CD4-positive, CD25-positive, alpha-beta regulatory T cell (primary cell): Measurements from ENCODE around the gene AFM. TPM values are rescaled to one million over a fixed set of nuclear protein-coding genes. Genes with fewer than 3 reads are reported as not detected.

Experiments
- ATAC-seq, 2 donors: fragments of 150-1000 bp; cut with Tn5 transposase; one replicate each; pipeline ENCODE4 v1.10.0; 2021; ENCODE audit warnings: low read depth in 2 of 2, moderate number of reproducible peaks in 2 of 2, moderate library complexity in 1 of 2
- DNase-seq, 3 donors: peaks; one replicate each; pipeline versions ENCODE4 v3.0.0 to v3.0.0-alpha.2; 2012 to 2022; ENCODE audit warnings: mixed read lengths in 1 of 3
- H3K27ac ChIP-seq: one replicate; pipeline ENCODE4 v1.7.0; 2013; ENCODE audit warnings: mild to moderate bottlenecking, low read length; ENCODE audit not compliant: insufficient read depth, poor library complexity, severe bottlenecking
- H3K27me3 ChIP-seq: one replicate; pipeline ENCODE4 v1.7.0; 2013; ENCODE audit warnings: low read length; ENCODE audit not compliant: control insufficient read depth, insufficient read depth
- H3K36me3 ChIP-seq: one replicate; pipeline ENCODE4 v1.7.0; 2013; ENCODE audit warnings: mild to moderate bottlenecking, low read length, moderate library complexity; ENCODE audit not compliant: control insufficient read depth, insufficient read depth
- H3K4me1 ChIP-seq: 2 replicates; pipeline ENCODE4 v1.7.0; 2013; ENCODE audit warnings: mild to moderate bottlenecking, low read length; ENCODE audit not compliant: insufficient read depth, control insufficient read depth, poor library complexity, severe bottlenecking
- H3K4me3 ChIP-seq: one replicate; pipeline ENCODE4 v1.7.0; 2013; ENCODE audit warnings: low read depth, mild to moderate bottlenecking, low read length, moderate library complexity
- H3K9me3 ChIP-seq, 2 experiments: 1 replicate in 1 of 2; 2 replicates in 1 of 2; pipeline ENCODE4 v1.7.0; 2013; ENCODE audit warnings: low read length in 2 of 2, mild to moderate bottlenecking in 1 of 2, moderate library complexity in 1 of 2; ENCODE audit not compliant: control insufficient read depth in 2 of 2
- H3K27ac Mint-ChIP-seq, 3 donors: one replicate each; pipeline ENCODE4 v1.8.0; 2020 to 2022; ENCODE audit warnings: mild to moderate bottlenecking in 3 of 3, mixed read lengths in 3 of 3, moderate library complexity in 2 of 3
- H3K27me3 Mint-ChIP-seq: one replicate; pipeline ENCODE4 v1.8.0; 2022; ENCODE audit warnings: mild to moderate bottlenecking, mixed read lengths
- H3K36me3 Mint-ChIP-seq: one replicate; pipeline ENCODE4 v1.8.0; 2020; ENCODE audit warnings: mixed read lengths
- H3K4me1 Mint-ChIP-seq, 4 donors: one replicate each; pipeline ENCODE4 v1.8.0; 2020 to 2022; ENCODE audit warnings: mixed read lengths in 4 of 4, mild to moderate bottlenecking in 1 of 4
- H3K4me3 Mint-ChIP-seq, 4 donors: one replicate each; pipeline ENCODE4 v1.8.0; 2020 to 2022; ENCODE audit warnings: mild to moderate bottlenecking in 4 of 4, mixed read lengths in 4 of 4, moderate library complexity in 3 of 4
- H3K9me3 Mint-ChIP-seq, 7 donors: one replicate each; pipeline ENCODE4 v1.8.0; 2020 to 2022; ENCODE audit warnings: mixed read lengths in 7 of 7, mild to moderate bottlenecking in 3 of 7, moderate library complexity in 2 of 7
- polyA plus RNA-seq, 4 donors: library from polyadenylated mRNA; unstranded; fragments of 300-500 nt; fragmentation: Illumina TruSeq; gene quantifications; one replicate each; pipeline ENCODE4 v1.2.3, GENCODE V29; 2021
- total RNA-seq: library from RNA; stranded (reverse); gene quantifications from one replicate; pipeline ENCODE4 v1.2.3, GENCODE V29; 2022

AFM gene
- total and polyA plus RNA-seq, 5 donors from 2014 or later = not detected

- ATAC-seq = no peak
- no peak overlapping the region for H3K27ac ChIP-seq
- no peak for DNase-seq
- Mint-ChIP-seq H3K4me1 (no peaks in the 10 kb centered on the region), H3K27me3 (no peaks in the 10 kb centered on the region), H3K4me3 (no peak overlapping the region), H3K36me3 (no peaks in the 10 kb centered on the region), H3K9me3 (no peaks in the 10 kb centered on the region), H3K27ac (no peak overlapping the region)
- H3K27me3 ChIP-seq = no peaks in the 10 kb centered on the region
- H3K36me3 ChIP-seq = no peaks in the 10 kb centered on the region
- H3K4me1 ChIP-seq = no peaks in the 10 kb centered on the region
- no peaks in the 10 kb centered on the region for H3K9me3 ChIP-seq
- H3K4me3 ChIP-seq = no peak overlapping the region
These were observed 44.1 kb downstream of the AFM start for GRCh38 chr4:73525611-73526010.

GRCh38 chr4:73527196-73527595, 45.7 kb downstream of the AFM start:
- ATAC-seq (no peak), DNase-seq (no peak)
- Mint-ChIP-seq H3K4me3 (no peak overlapping the region), H3K9me3 (peaks cover 0 to 1% (median 0%) of the 10 kb centered on the region in 7 donors), H3K4me1 (no peaks in the 10 kb centered on the region), H3K27ac (no peak overlapping the region), H3K27me3 (no peaks in the 10 kb centered on the region), H3K36me3 (no peaks in the 10 kb centered on the region)
- Histone ChIP-seq H3K36me3 (no peaks in the 10 kb centered on the region), H3K9me3 (no peaks in the 10 kb centered on the region), H3K27me3 (no peaks in the 10 kb centered on the region), H3K4me1 (no peaks in the 10 kb centered on the region), H3K4me3 (no peak overlapping the region), H3K27ac (no peak overlapping the region)

GRCh38 chr4:73528171-73528570, 46.6 kb downstream of the AFM start:
- no peak overlapping the region for H3K27ac Mint-ChIP-seq
- DNase-seq = no peak

DNA sequence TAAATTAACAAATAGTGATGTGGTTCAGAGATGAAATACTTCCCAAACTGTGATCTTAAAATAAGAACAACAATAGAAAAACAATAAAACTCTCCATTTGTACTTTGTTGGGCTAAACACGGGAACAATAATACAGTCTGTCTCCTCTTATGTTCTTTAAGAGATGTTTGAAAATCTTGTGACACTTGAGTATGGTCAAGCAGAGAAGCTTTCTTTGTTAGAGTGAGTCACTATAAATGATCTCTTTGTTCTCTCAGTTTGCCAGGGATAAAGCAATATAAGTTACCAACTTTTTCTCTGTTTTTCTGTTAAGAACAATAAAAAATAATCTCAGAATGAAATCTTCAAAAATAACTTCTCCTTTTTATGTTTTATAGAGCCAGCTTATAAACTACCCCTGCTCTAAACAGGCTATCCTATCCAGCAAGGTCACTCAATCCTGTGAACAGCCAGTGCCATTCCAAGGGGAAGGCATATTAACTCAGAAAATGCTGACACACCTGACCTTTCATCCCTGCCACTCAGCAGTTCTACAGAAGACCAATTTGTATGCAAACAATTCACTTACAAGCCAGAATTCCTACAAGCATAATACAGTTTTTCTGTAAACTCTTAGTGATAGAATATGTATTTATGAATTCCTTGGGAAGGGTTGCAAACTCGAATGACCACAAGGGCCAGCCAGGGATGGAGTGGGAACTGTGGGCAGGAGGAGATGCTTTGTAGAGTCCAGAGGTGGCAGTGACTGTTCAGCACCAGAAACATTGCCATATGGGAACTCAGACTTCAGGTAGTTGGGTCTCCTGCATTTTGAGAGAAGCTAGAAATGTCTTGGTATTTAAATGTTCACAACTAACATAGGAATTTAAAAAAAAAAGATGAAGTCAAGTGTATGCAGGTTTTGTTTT, 52.2 kb downstream of the AFM start:
- no peak overlapping the region for H3K4me3 ChIP-seq
- no peaks in the 10 kb centered on the region for H3K4me1 Mint-ChIP-seq
- H3K4me3 Mint-ChIP-seq = no peak overlapping the region
- no peaks in the 10 kb centered on the region for H3K4me1 ChIP-seq
- H3K27ac ChIP-seq = no peak overlapping the region
- H3K9me3 ChIP-seq = no peaks in the 10 kb centered on the region
- no peak overlapping the region for H3K27ac Mint-ChIP-seq
- H3K27me3 ChIP-seq = no peaks in the 10 kb centered on the region
- H3K9me3 Mint-ChIP-seq = peaks cover 0 to 1% (median 0%) of the 10 kb centered on the region in 7 donors
- H3K36me3 ChIP-seq = no peaks in the 10 kb centered on the region
- DNase-seq (no peak), ATAC-seq (no peak)
- H3K36me3 Mint-ChIP-seq = no peaks in the 10 kb centered on the region
- H3K27me3 Mint-ChIP-seq = no peaks in the 10 kb centered on the region

More at GRCh38 chr4:73528171-73528570, 46.6 kb downstream of the AFM start:
- Histone ChIP-seq H3K27me3 (no peaks in the 10 kb centered on the region), H3K36me3 (no peaks in the 10 kb centered on the region), H3K4me3 (no peak overlapping the region), H3K4me1 (no peaks in the 10 kb centered on the region), H3K9me3 (no peaks in the 10 kb centered on the region), H3K27ac (no peak overlapping the region)
- no peaks in the 10 kb centered on the region for H3K4me1 Mint-ChIP-seq
- H3K36me3 Mint-ChIP-seq = no peaks in the 10 kb centered on the region
- no peaks in the 10 kb centered on the region for H3K27me3 Mint-ChIP-seq
- no peak overlapping the region for H3K4me3 Mint-ChIP-seq
- H3K9me3 Mint-ChIP-seq = peaks cover 0 to 1% (median 0%) of the 10 kb centered on the region in 7 donors
- ATAC-seq = no peak

- no peak for ATAC-seq
- H3K9me3 Mint-ChIP-seq = peaks cover 0 to 2% (median 0%) of the 10 kb centered on the region in 7 donors
These were observed 56.6 kb downstream of the AFM start for GRCh38 chr4:73538162-73538561.

DNA sequence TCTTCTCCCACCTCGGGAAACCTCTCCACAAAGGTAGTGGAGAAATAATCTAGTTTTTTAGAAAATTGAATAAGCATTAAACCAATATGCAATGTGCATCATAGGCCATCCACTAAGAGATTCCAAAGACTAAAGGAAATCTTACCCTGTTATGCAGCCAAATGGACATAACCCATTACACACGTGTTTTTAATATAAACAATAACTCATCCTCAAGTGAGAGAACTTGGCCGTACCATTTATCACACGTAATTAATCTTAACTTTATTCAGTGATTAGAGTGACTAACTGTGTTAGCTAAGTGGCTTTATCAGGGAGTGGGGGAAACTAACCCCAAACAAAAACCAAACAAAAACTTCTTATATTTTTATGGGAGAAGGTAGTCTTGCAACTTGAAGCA, 57.8 kb downstream of the AFM start:
- Histone ChIP-seq H3K36me3 (no peaks in the 10 kb centered on the region), H3K9me3 (no peaks in the 10 kb centered on the region), H3K27me3 (no peaks in the 10 kb centered on the region), H3K27ac (no peak overlapping the region), H3K4me3 (no peak overlapping the region), H3K4me1 (no peaks in the 10 kb centered on the region)
- peaks cover 0 to 2% (median 0%) of the 10 kb centered on the region in 7 donors for H3K9me3 Mint-ChIP-seq
- H3K4me1 Mint-ChIP-seq = no peaks in the 10 kb centered on the region
- H3K4me3 Mint-ChIP-seq = no peak overlapping the region
- ATAC-seq (no peak), DNase-seq (no peak)
- H3K36me3 Mint-ChIP-seq = no peaks in the 10 kb centered on the region
- no peaks in the 10 kb centered on the region for H3K27me3 Mint-ChIP-seq
- no peak overlapping the region for H3K27ac Mint-ChIP-seq

More at GRCh38 chr4:73538162-73538561, 56.6 kb downstream of the AFM start:
- no peaks in the 10 kb centered on the region for H3K27me3 Mint-ChIP-seq
- Histone ChIP-seq H3K4me3 (no peak overlapping the region), H3K27ac (no peak overlapping the region), H3K36me3 (no peaks in the 10 kb centered on the region), H3K4me1 (no peaks in the 10 kb centered on the region), H3K9me3 (no peaks in the 10 kb centered on the region), H3K27me3 (no peaks in the 10 kb centered on the region)
- no peak for DNase-seq
- no peak overlapping the region for H3K27ac Mint-ChIP-seq
- H3K36me3 Mint-ChIP-seq = no peaks in the 10 kb centered on the region
- no peaks in the 10 kb centered on the region for H3K4me1 Mint-ChIP-seq
- H3K4me3 Mint-ChIP-seq = no peak overlapping the region

- Histone ChIP-seq H3K4me3 (no peak overlapping the region), H3K36me3 (no peaks in the 10 kb centered on the region), H3K27ac (no peak overlapping the region), H3K4me1 (no peaks in the 10 kb centered on the region), H3K27me3 (no peaks in the 10 kb centered on the region), H3K9me3 (no peaks in the 10 kb centered on the region)
- no peak overlapping the region for H3K27ac Mint-ChIP-seq
- H3K9me3 Mint-ChIP-seq = peaks cover 0 to 2% (median 0%) of the 10 kb centered on the region in 7 donors
- H3K4me3 Mint-ChIP-seq = no peak overlapping the region
- ATAC-seq = no peak
- H3K36me3 Mint-ChIP-seq = no peaks in the 10 kb centered on the region
- H3K27me3 Mint-ChIP-seq = no peaks in the 10 kb centered on the region
- H3K4me1 Mint-ChIP-seq = no peaks in the 10 kb centered on the region
- no peak for DNase-seq
These were observed 59.3 kb downstream of the AFM start for GRCh38 chr4:73540826-73541225.

DNA sequence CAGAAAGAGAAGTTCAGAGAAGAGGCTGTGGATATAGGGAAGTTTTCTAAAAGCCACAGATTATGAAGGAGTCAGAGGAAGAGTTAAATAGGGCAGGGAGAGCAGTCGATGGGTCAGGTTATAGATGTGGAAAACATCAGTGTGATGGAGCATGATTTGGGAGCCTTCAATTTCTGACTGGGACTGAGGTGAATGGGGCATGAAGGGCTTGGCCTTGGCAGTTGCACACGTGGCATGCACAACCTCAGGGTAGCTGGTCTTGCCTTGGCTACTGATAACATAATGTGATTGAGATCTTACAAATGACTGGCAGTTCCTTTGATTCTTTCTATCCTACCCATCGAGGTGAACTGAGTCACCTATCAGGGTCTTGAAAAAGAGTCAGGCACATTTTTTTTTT, 59.7 kb downstream of the AFM start:
- DNase-seq = no peak
- Mint-ChIP-seq H3K36me3 (no peaks in the 10 kb centered on the region), H3K4me3 (no peak overlapping the region), H3K9me3 (peaks cover 0 to 2% (median 0%) of the 10 kb centered on the region in 7 donors), H3K4me1 (no peaks in the 10 kb centered on the region), H3K27me3 (no peaks in the 10 kb centered on the region), H3K27ac (peak overlapping the region in 1 of 3 donors; percentile 6)
- H3K27me3 ChIP-seq = no peaks in the 10 kb centered on the region
- H3K36me3 ChIP-seq = no peaks in the 10 kb centered on the region
- H3K4me1 ChIP-seq = no peaks in the 10 kb centered on the region
- ATAC-seq = no peak
- no peaks in the 10 kb centered on the region for H3K9me3 ChIP-seq
- no peak overlapping the region for H3K4me3 ChIP-seq
- H3K27ac ChIP-seq = no peak overlapping the region
